ENCODE measurements around the gene UBE2O. TPM values are rescaled to one million over a fixed set of nuclear protein-coding genes. Genes with fewer than 3 reads are reported as not detected.

Gene UBE2O
- total RNA-seq, 1 experiment from 2014 or later = 68.9 TPM

DNA sequence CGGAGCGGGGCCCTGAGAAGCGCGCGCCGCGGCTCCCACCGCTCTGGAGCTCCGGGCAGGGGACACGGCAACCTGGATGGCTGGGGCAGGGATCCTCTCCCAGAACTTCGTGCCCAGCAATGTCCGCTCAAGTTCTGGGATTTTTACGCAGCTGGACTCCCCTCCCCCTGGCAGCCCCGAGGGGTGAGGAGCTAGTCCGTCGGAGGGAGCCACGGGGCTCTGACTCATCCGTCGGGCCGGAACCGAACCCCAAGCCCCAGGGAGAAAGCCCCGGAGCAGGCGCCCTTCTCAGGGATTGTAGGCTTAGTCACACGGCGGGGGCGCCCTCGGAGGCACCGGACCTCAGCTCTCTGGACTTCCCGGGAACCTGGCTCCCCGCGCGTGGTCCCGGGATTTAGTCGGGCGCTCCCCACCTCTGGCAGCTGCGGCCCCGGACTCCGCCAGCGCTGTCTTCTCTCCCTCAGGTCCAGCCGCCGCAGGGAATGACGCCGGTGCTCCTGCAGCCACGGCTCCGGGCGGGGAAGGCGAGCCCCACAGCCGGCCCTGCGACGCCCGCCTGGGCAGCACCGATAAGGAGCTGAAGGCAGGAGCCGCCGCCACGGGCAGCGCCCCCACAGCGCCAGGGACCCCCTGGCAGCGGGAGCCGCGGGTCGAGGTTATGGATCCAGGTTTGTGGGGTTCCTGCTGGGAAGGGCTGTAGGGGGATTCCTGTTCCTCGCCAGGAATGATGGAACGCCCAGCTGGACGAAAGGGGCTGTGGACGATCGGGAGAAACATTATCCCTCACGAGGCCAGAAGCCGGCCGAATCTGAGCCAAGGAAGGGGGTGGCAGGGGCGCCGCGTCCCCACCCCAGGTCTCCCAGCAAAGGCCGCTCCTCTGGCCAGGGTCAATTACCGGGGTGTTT lies 67.7 kb downstream of the UBE2O start:
- Mint-ChIP-seq H3K4me1 (peaks cover 26% of the 10 kb centered on the region), H3K4me3 (peak overlapping the region; percentile 47), H3K9me3 (no peaks in the 10 kb centered on the region), H3K27ac (no peak overlapping the region), H3K36me3 (peaks cover 2% of the 10 kb centered on the region; the same call in 1 of the 2 replicates), H3K27me3 (ENCODE audit: low read depth) (peaks cover 47% of the 10 kb centered on the region)
- ChIA-PET POLR2A (interaction anchor here (0.6 to 2.5 kb wide), 4 partner anchors 11 to 104 kb away, joined by 3 to 10 read pairs (median 6); partner anchors contain the start of gene PRPSAP1), CTCF (interaction anchor here (0.5 to 10.6 kb wide), 35 partner anchors 9 to 1382 kb away, joined by 3 to 135 read pairs (median 4); partner anchors contain the start of genes PRPSAP1 and RHBDF2)
- DNase-seq (ENCODE audit: low spot score) (peak; percentile 44), ATAC-seq (no peak)
- TF ChIP-seq ZBTB21 (CRISPR knock-in tag; IDR thresholded peaks at IDR 0.05; ENCODE audit: borderline replicate concordance) (no peak), TP53 (CRISPR knock-in tag; IDR thresholded peaks at IDR 0.05) (peak; percentile 81; the same call in 1 of the 2 replicates), NR3C1 (CRISPR knock-in tag; conservative IDR thresholded peaks at IDR 0.05; ENCODE audit: low read depth) (0 out of 2 replicates have a peak, but pooled peaks have one; percentile 63), CBFB (CRISPR knock-in tag; IDR thresholded peaks at IDR 0.05; ENCODE audit: low read depth) (0 out of 2 replicates have a peak, but pooled peaks have one; percentile 0)

- ChIA-PET CTCF (interaction anchor here (0.5 to 10.6 kb wide), 23 partner anchors 11 to 261 kb away, joined by 3 to 135 read pairs (median 4); partner anchors contain the start of gene PRPSAP1), POLR2A (interaction anchor here (0.5 to 2.5 kb wide), 4 partner anchors 11 to 31 kb away, joined by 3 to 10 read pairs (median 4); partner anchors contain the start of gene PRPSAP1)
- H3K4me1 Mint-ChIP-seq = peaks cover 18% of the 10 kb centered on the region
- peaks cover 49% of the 10 kb centered on the region for H3K27me3 Mint-ChIP-seq (ENCODE audit: low read depth)
- H3K9me3 Mint-ChIP-seq = no peaks in the 10 kb centered on the region
- H3K4me3 Mint-ChIP-seq = peak within 1 kb of the TSS; percentile 81
- ATAC-seq (peak; percentile 35), DNase-seq (ENCODE audit: low spot score) (peak; percentile 73)
- H3K36me3 Mint-ChIP-seq = no peaks in the 10 kb centered on the region
- no peak within 1 kb of the TSS for H3K27ac Mint-ChIP-seq
- TF ChIP-seq KAT7 (CRISPR knock-in tag; IDR thresholded peaks at IDR 0.05; ENCODE audit: borderline replicate concordance) (0 out of 2 replicates have a peak, but pooled peaks have one; percentile 62), TP53 (CRISPR knock-in tag; IDR thresholded peaks at IDR 0.05) (peak; percentile 46; the same call in 1 of the 2 replicates), GABPB1 (CRISPR knock-in tag; IDR thresholded peaks at IDR 0.05) (peak; percentile 59), CREB1 (CRISPR knock-in tag; IDR thresholded peaks at IDR 0.05) (no peak), RELA (CRISPR knock-in tag; IDR thresholded peaks at IDR 0.05; ENCODE audit: borderline replicate concordance) (no peak), FOXP1 (CRISPR knock-in tag; IDR thresholded peaks at IDR 0.05; ENCODE audit: borderline replicate concordance) (peak; percentile 9; the same call in 1 of the 2 replicates), FOXJ3 (CRISPR knock-in tag; IDR thresholded peaks at IDR 0.05; ENCODE audit: borderline replicate concordance) (no peak), ESRRA (CRISPR knock-in tag; IDR thresholded peaks at IDR 0.05; ENCODE audit: borderline replicate concordance) (0 out of 2 replicates have a peak, but pooled peaks have one; percentile 23), IRF1 (CRISPR knock-in tag; IDR thresholded peaks at IDR 0.05) (no peak), NR2C2 (CRISPR knock-in tag; IDR thresholded peaks at IDR 0.05) (no peak), E2F4 (CRISPR knock-in tag; IDR thresholded peaks at IDR 0.05; ENCODE audit: borderline replicate concordance, low read depth) (0 out of 2 replicates have a peak, but pooled peaks have one; percentile 29), TCF7 (CRISPR knock-in tag; IDR thresholded peaks at IDR 0.05; ENCODE audit: low read depth) (no peak), ZNF232 (CRISPR knock-in tag; IDR thresholded peaks at IDR 0.05) (no peak), FOXK1 (CRISPR knock-in tag; IDR thresholded peaks at IDR 0.05) (no peak), E2F5 (CRISPR knock-in tag; IDR thresholded peaks at IDR 0.05) (no peak), ATF3 (CRISPR knock-in tag; conservative IDR thresholded peaks at IDR 0.05) (no peak), ZNF396 (CRISPR knock-in tag; IDR thresholded peaks at IDR 0.05; ENCODE audit: borderline replicate concordance) (no peak), SP1 (CRISPR knock-in tag; conservative IDR thresholded peaks at IDR 0.05) (peak; percentile 59; the same call in 1 of the 2 replicates)
- TF ChIP-seq, protein P1, sequence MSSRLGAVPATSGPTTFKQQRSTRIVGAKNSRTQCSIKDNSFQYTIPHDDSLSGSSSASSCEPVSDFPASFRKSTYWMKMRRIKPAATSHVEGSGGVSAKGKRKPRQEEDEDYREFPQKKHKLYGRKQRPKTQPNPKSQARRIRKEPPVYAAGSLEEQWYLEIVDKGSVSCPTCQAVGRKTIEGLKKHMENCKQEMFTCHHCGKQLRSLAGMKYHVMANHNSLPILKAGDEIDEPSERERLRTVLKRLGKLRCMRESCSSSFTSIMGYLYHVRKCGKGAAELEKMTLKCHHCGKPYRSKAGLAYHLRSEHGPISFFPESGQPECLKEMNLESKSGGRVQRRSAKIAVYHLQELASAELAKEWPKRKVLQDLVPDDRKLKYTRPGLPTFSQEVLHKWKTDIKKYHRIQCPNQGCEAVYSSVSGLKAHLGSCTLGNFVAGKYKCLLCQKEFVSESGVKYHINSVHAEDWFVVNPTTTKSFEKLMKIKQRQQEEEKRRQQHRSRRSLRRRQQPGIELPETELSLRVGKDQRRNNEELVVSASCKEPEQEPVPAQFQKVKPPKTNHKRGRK (CRISPR knock-in tag; IDR thresholded peaks at IDR 0.05; ENCODE audit: borderline replicate concordance) = no peak
- TF ChIP-seq, protein P2, sequence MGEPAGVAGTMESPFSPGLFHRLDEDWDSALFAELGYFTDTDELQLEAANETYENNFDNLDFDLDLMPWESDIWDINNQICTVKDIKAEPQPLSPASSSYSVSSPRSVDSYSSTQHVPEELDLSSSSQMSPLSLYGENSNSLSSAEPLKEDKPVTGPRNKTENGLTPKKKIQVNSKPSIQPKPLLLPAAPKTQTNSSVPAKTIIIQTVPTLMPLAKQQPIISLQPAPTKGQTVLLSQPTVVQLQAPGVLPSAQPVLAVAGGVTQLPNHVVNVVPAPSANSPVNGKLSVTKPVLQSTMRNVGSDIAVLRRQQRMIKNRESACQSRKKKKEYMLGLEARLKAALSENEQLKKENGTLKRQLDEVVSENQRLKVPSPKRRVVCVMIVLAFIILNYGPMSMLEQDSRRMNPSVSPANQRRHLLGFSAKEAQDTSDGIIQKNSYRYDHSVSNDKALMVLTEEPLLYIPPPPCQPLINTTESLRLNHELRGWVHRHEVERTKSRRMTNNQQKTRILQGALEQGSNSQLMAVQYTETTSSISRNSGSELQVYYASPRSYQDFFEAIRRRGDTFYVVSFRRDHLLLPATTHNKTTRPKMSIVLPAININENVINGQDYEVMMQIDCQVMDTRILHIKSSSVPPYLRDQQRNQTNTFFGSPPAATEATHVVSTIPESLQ (CRISPR knock-in tag; IDR thresholded peaks at IDR 0.05) = no peak
These were observed 68.5 kb downstream of the UBE2O start, which contains the start of gene SPHK1 for GRCh38 chr17:76384222-76384986. TSS of gene SPHK1 (plus strand) at chr17:76384609. CDS start at chr17:76385645, 1,036 bp downstream.
